K562 (cell line): ENCODE measurements around the gene KCNAB1. TPM values are rescaled to one million over a fixed set of nuclear protein-coding genes. Genes with fewer than 3 reads are reported as not detected.

ENCODE experiments used
- CHAMP1 ChIP-seq: fragments of 450-650 bp; IDR thresholded peaks from 2 replicates; pipeline ENCODE4 v1.6.1; 2016; ENCODE audit warnings: mild to moderate bottlenecking
- MAFK ChIP-seq: IDR thresholded peaks from 2 replicates; pipeline ENCODE4 v1.6.1; 2011; ENCODE audit warnings: low read length, improper control_type of control experiment
- NR0B1 ChIP-seq: fragments of 450-650 bp; IDR thresholded peaks from one replicate; pipeline ENCODE4 v1.6.1; 2018; ENCODE audit warnings: mild to moderate bottlenecking, moderate library complexity; ENCODE audit not compliant: partially characterized antibody
- POLR2B ChIP-seq: fragments of 450-650 bp; IDR thresholded peaks from 2 replicates; pipeline ENCODE4 v1.6.1; 2018; ENCODE audit warnings: low read depth; ENCODE audit not compliant: partially characterized antibody
- RCOR1 ChIP-seq, 2 experiments: IDR thresholded peaks; 2 replicates each; pipeline ENCODE4 v1.6.1; 2012; ENCODE audit warnings: low read depth in 2 of 2, low read length in 2 of 2, borderline replicate concordance in 1 of 2, improper control_type of control experiment in 1 of 2
- TAF15 ChIP-seq: fragments of 200-400 bp; formaldehyde crosslinking; IDR thresholded peaks from 2 replicates; pipeline ENCODE4 v1.6.1; 2017; ENCODE audit warnings: mild to moderate bottlenecking, low read depth, low read length, moderate library complexity
- THAP12 ChIP-seq: fragments of 250-450 bp; sonication (Bioruptor Pico); IDR thresholded peaks from 2 replicates; pipeline ENCODE4 v1.9.0; 2021; ENCODE audit warnings: mild to moderate bottlenecking, inconsistent platforms
- ZNF318 ChIP-seq, 2 experiments: fragments of 450-650 bp; IDR thresholded peaks; 2 replicates each; pipeline ENCODE4 v1.6.1; 2016; ENCODE audit warnings: mild to moderate bottlenecking in 2 of 2, borderline replicate concordance in 1 of 2, low read depth in 1 of 2, moderate library complexity in 1 of 2
- ZNF512 ChIP-seq: IDR thresholded peaks from 2 replicates; pipeline ENCODE4 v1.6.1; 2016; ENCODE audit warnings: missing genetic modification characterization, missing compliant biosample characterization
- polyA plus RNA-seq, 8 experiments: library from polyadenylated mRNA; depleted of rRNA in 4 of 8; stranded (reverse) in 5 of 8; unstranded in 3 of 8; fragments of >200 nt; fragmentation: Nextera tagmentation in 2 of 8; fragmentation: Illumina TruSeq in 1 of 8; extraction: Ambion mirVana in 2 of 8; extraction: Trizol in 1 of 8; gene quantifications; 2 replicates each; pipeline versions ENCODE4 v1.2.1 to v1.2.3, GENCODE V29; 2011 to 2014; ENCODE audit warnings: inconsistent platforms in 1 of 8, missing spikeins in 1 of 8
- total RNA-seq, 7 experiments: library from RNA; depleted of rRNA in 6 of 7; stranded (reverse); fragments of >200 nt in 6 of 7; fragmentation: Illumina TruSeq in 2 of 7; extraction: Trizol in 2 of 7; gene quantifications; 2 replicates each; pipeline versions ENCODE4 v1.2.1 to v1.2.3, GENCODE V29; 2011 to 2021; ENCODE audit warnings: low replicate concordance in 1 of 7

KCNAB1 gene
- total and polyA plus RNA-seq, 9 of the 15 experiments (the other 6 are each of a cell fraction or from before 2014, with no cell fraction given), result 0.14 to 1.2 (median 0.51) TPM

- TF ChIP-seq ZNF318 (IDR thresholded peaks at IDR 0.05; ENCODE audit: borderline replicate concordance in 1 of 2, low read depth in 1 of 2), result no peak
- no peak for TF ChIP-seq TAF15
- no peak for TF ChIP-seq MAFK
- TF ChIP-seq RCOR1 (IDR thresholded peaks at IDR 0.05; ENCODE audit: borderline replicate concordance in 1 of 2, low read depth in 2 of 2, low read length in 2 of 2), result peak in 1 of 2 experiments; percentile 55; a peak in 2 of 4 replicates
- no peak for TF ChIP-seq ZNF512 (tag)
- TF ChIP-seq CHAMP1, result peak; percentile 95
- peak; percentile 92 for TF ChIP-seq THAP12
- peak; percentile 95 for TF ChIP-seq POLR2B
- TF ChIP-seq NR0B1, result no peak
Observed at GRCh38 chr3:156554842-156555687, 434.7 kb downstream of the KCNAB1 start, which contains the start of gene SSR3 (continued).
